Adrenal gland (tissue), 5 donors: ENCODE measurements around the gene IMMT.
"Not testable (repeated sequence)": the region's sequence is repeated elsewhere in the genome, so short reads cannot be mapped to it uniquely, and the experiment has no call there.

Source experiments
- POLR2A ChIP-seq, 2 donors: fragments of 450-650 bp; IDR thresholded peaks; one replicate each; pipeline ENCODE4 v1.6.1; 2017; ENCODE audit warnings: antibody characterized with exemption in 2 of 2, mild to moderate bottlenecking in 2 of 2, moderate library complexity in 1 of 2
- TF ChIP-seq, protein P1 (sequence below), 6 experiments: fragments of 450-650 bp in 4 of 6; fragments of 200-600 bp in 2 of 6; sonication (generic) in 1 of 6; IDR thresholded peaks; 1 replicate in 5 of 6; 2 replicates in 1 of 6; pipeline versions ENCODE4 v1.5.1 to v1.8.0; 2016 to 2021; ENCODE audit warnings: antibody characterized with exemption in 6 of 6, mild to moderate bottlenecking in 2 of 6, moderate library complexity in 1 of 6
- donor health status: DM: no; HTN: no; CAD: no.

DNA sequence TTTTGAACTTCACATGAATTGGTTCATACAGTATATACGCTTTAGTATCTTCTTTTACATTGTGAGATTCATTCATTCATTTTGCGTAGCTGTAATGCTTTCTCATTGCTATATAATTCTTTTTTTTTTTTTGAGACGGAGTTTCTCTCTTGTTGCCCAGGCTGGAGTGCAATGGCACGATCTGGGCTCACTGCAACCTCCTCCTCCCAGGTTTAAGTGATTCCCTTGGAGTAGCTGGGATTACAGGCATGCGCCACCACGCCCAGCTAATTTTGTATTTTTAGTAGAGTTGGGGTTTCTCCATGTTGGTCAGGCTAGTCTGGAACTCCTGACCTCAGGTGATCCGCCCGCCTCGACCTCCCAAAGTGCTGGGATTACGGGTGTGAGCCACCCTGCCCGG is 5.3 kb upstream of the IMMT start:
- TF ChIP-seq, protein P1, sequence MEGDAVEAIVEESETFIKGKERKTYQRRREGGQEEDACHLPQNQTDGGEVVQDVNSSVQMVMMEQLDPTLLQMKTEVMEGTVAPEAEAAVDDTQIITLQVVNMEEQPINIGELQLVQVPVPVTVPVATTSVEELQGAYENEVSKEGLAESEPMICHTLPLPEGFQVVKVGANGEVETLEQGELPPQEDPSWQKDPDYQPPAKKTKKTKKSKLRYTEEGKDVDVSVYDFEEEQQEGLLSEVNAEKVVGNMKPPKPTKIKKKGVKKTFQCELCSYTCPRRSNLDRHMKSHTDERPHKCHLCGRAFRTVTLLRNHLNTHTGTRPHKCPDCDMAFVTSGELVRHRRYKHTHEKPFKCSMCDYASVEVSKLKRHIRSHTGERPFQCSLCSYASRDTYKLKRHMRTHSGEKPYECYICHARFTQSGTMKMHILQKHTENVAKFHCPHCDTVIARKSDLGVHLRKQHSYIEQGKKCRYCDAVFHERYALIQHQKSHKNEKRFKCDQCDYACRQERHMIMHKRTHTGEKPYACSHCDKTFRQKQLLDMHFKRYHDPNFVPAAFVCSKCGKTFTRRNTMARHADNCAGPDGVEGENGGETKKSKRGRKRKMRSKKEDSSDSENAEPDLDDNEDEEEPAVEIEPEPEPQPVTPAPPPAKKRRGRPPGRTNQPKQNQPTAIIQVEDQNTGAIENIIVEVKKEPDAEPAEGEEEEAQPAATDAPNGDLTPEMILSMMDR (IDR thresholded peaks at IDR 0.05) = not testable (repeated sequence)
- not testable (repeated sequence) for TF ChIP-seq POLR2A (IDR thresholded peaks at IDR 0.05)
